NCI-H524 (cell line): ENCODE measurements around the gene ERICH6.

Experiments
- DNase-seq, 2 experiments: peaks; one replicate each; lab custom pipeline; 2025; lab: John Stamatoyannopoulos, UW

ERICH6 gene

GRCh38 chr3:150613709-150614480 is 89.8 kb downstream of the ERICH6 start:
- no peak for DNase-seq

- DNase-seq: no peak
Measured at GRCh38 chr3:150613034-150613433, 90.7 kb downstream of the ERICH6 start.

GRCh38 chr3:150612494-150612893 is 91.2 kb downstream of the ERICH6 start:
- DNase-seq: no peak

GRCh38 chr3:150611666-150612065 is 92.1 kb downstream of the ERICH6 start:
- no peak for DNase-seq

- DNase-seq: no peak
Measured at GRCh38 chr3:150610785-150611184, 92.9 kb downstream of the ERICH6 start.

- DNase-seq: no peak
Measured at GRCh38 chr3:150609988-150610387, 93.7 kb downstream of the ERICH6 start.
